Measurements from ENCODE around the gene BNC2.

- TF ChIP-seq CTCF (conservative IDR thresholded peaks at IDR 0.05; ENCODE audit: low read depth, low read length) (no peak), MXI1 (IDR thresholded peaks at IDR 0.05; ENCODE audit: borderline replicate concordance, low read depth, low read length) (no peak), ELK1 (IDR thresholded peaks at IDR 0.05; ENCODE audit: borderline replicate concordance, low read depth, low read length) (no peak), RAD21 (IDR thresholded peaks at IDR 0.05; ENCODE audit: low read length) (no peak), USF2 (IDR thresholded peaks at IDR 0.05; ENCODE audit: low read depth, low read length) (no peak), POLR2A (IDR thresholded peaks at IDR 0.05; ENCODE audit: low read depth, low read length) (no peak), FOS (IDR thresholded peaks at IDR 0.05; ENCODE audit: low read depth, low read length) (no peak)
These were observed 180.3 kb downstream of the BNC2 start for GRCh38 chr9:16690205-16690604.
